Neural progenitor cell (in vitro differentiated cells): Measurements from ENCODE around the gene ACO2. TPM values are rescaled to one million over a fixed set of nuclear protein-coding genes. Genes with fewer than 3 reads are reported as not detected.

ENCODE experiments used
- DNase-seq: peaks from one replicate; pipeline ENCODE4 v3.0.0-alpha.2; 2016; ENCODE audit warnings: low spot score
- H2AFZ ChIP-seq: fragments of 200-600 bp; sonication (generic); replicated peaks from 2 replicates; pipeline ENCODE4 v1.6.1; 2016; ENCODE audit warnings: antibody characterized with exemption
- H3F3A ChIP-seq: fragments of 200-600 bp; sonication (generic); 2 replicates; pipeline ENCODE4 v1.6.1; 2016; ENCODE audit warnings: antibody characterized with exemption, low read depth
- H3K27ac ChIP-seq: fragments of 200-600 bp; sonication (generic); 2 replicates; pipeline ENCODE4 v1.5.1; 2016; ENCODE audit warnings: mild to moderate bottlenecking
- H3K27me3 ChIP-seq: fragments of 200-600 bp; sonication (generic); 2 replicates; pipeline ENCODE4 v1.6.1; 2016; ENCODE audit warnings: mild to moderate bottlenecking, moderate library complexity
- H3K36me3 ChIP-seq: fragments of 200-600 bp; sonication (generic); 2 replicates; pipeline ENCODE4 v1.5.1; 2016
- H3K4me1 ChIP-seq: fragments of 200-600 bp; sonication (generic); 2 replicates; pipeline ENCODE4 v1.6.1; 2016; ENCODE audit warnings: mixed run types
- H3K4me2 ChIP-seq: fragments of 200-600 bp; sonication (generic); 2 replicates; pipeline ENCODE4 v1.6.1; 2016
- H3K4me3 ChIP-seq: fragments of 200-600 bp; sonication (generic); 2 replicates; pipeline ENCODE4 v1.5.1; 2016
- H3K79me2 ChIP-seq: fragments of 200-600 bp; sonication (generic); 2 replicates; pipeline ENCODE4 v1.6.1; 2016; ENCODE audit warnings: low read depth
- H3K9ac ChIP-seq: fragments of 200-600 bp; sonication (generic); 2 replicates; pipeline ENCODE4 v1.6.1; 2016
- H3K9me3 ChIP-seq: fragments of 200-600 bp; sonication (generic); 2 replicates; pipeline ENCODE4 v1.5.1; 2016; ENCODE audit warnings: low read depth
- H4K20me1 ChIP-seq: fragments of 200-600 bp; sonication (generic); 2 replicates; pipeline ENCODE4 v1.6.1; 2016; ENCODE audit warnings: low read depth
- H3K27ac Mint-ChIP-seq: 3 replicates; pipeline ENCODE4 v1.8.0; 2021; ENCODE audit warnings: mixed read lengths
- H3K27me3 Mint-ChIP-seq: 2 replicates; pipeline ENCODE4 v1.8.0; 2022; ENCODE audit warnings: low read depth, mild to moderate bottlenecking, inconsistent platforms, moderate library complexity, mixed read lengths; ENCODE audit not compliant: insufficient read depth
- H3K36me3 Mint-ChIP-seq: 3 replicates; pipeline ENCODE4 v1.8.0; 2021; ENCODE audit warnings: mixed read lengths
- H3K4me1 Mint-ChIP-seq: 3 replicates; pipeline ENCODE4 v1.8.0; 2021; ENCODE audit warnings: mixed read lengths
- H3K4me3 Mint-ChIP-seq: 3 replicates; pipeline ENCODE4 v1.8.0; 2021; ENCODE audit warnings: mild to moderate bottlenecking, moderate library complexity, mixed read lengths
- H3K9me3 Mint-ChIP-seq: 3 replicates; pipeline ENCODE4 v1.8.0; 2020; ENCODE audit warnings: mixed read lengths
- EZH2 ChIP-seq: fragments of 200-600 bp; sonication (generic); IDR thresholded peaks from 2 replicates; pipeline ENCODE4 v1.6.1; 2017; ENCODE audit warnings: antibody characterized with exemption, mild to moderate bottlenecking, moderate library complexity
- EZH2phosphoT487 ChIP-seq: fragments of 200-600 bp; sonication (generic); IDR thresholded peaks from 2 replicates; pipeline ENCODE4 v1.6.1; 2017; ENCODE audit warnings: antibody characterized with exemption
- total RNA-seq: library from RNA; depleted of rRNA; stranded (reverse); fragments of >200 nt; gene quantifications from 2 replicates; pipeline ENCODE4 v1.2.3, GENCODE V29; 2015; ENCODE audit warnings: low replicate concordance
- TF ChIP-seq, protein P1 (sequence below): fragments of 200-600 bp; sonication (generic); IDR thresholded peaks from 2 replicates; pipeline ENCODE4 v1.5.1; 2017; ENCODE audit warnings: antibody characterized with exemption, mild to moderate bottlenecking

Gene ACO2
- total RNA-seq, 1 donor from 2014 or later = 36.6 TPM

DNA sequence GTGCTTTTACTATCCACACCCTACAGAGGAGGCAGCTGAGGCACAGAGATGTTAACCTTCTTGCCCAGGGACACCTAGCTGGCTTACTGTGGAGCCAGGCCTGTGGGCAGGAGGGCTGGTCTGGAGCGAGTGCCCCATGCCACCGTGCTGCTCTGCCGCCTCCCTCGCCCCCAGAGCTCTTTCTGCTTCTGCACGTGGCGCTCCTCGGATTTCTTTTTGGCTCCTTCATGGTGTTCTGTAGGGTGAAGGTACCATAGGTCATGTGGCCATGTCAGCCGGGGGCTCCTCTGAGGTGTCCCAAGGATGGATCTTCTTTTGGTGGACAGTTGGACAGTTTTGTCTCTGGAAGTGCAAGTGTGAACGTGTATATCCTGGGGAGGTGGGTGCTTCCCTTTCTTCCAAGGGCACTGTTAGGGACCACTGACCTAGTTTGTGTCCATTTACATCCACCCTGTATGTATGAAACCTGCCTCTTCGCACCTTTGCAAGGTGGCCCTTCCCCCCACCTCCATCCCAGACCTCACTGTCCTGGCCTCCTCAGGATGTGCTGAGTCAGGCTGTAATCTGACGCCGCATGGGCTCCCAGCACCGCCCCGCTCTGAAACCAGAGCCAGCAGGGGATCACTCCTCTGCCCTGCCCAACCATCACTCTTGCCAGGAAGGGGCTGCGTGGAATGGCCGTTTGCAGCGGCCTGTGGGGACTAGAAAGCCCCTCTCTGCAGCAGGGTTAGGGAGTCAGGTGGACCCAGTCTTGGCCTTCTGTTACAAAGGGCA is 43.7 kb downstream of the ACO2 start:
- peaks cover 15% of the 10 kb centered on the region for H3K4me1 ChIP-seq
- TF ChIP-seq, protein P1, sequence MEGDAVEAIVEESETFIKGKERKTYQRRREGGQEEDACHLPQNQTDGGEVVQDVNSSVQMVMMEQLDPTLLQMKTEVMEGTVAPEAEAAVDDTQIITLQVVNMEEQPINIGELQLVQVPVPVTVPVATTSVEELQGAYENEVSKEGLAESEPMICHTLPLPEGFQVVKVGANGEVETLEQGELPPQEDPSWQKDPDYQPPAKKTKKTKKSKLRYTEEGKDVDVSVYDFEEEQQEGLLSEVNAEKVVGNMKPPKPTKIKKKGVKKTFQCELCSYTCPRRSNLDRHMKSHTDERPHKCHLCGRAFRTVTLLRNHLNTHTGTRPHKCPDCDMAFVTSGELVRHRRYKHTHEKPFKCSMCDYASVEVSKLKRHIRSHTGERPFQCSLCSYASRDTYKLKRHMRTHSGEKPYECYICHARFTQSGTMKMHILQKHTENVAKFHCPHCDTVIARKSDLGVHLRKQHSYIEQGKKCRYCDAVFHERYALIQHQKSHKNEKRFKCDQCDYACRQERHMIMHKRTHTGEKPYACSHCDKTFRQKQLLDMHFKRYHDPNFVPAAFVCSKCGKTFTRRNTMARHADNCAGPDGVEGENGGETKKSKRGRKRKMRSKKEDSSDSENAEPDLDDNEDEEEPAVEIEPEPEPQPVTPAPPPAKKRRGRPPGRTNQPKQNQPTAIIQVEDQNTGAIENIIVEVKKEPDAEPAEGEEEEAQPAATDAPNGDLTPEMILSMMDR = no peak
- no peak for TF ChIP-seq EZH2
- TF ChIP-seq EZH2phosphoT487 = no peak
- no peaks in the 10 kb centered on the region for H4K20me1 ChIP-seq
- no peaks in the 10 kb centered on the region for H3K79me2 ChIP-seq
- H3K4me3 ChIP-seq = no peak overlapping the region
- H3K9me3 Mint-ChIP-seq = no peaks in the 10 kb centered on the region
- H3K36me3 ChIP-seq = no peaks in the 10 kb centered on the region
- peaks cover 19% of the 10 kb centered on the region for H3K4me1 Mint-ChIP-seq
- DNase-seq = peak; percentile 86
- H3F3A ChIP-seq = peaks cover 4% of the 10 kb centered on the region
- H3K27me3 Mint-ChIP-seq = no peaks in the 10 kb centered on the region
- H3K4me3 Mint-ChIP-seq = no peak overlapping the region
- peak overlapping the region; percentile 93 for H3K27ac Mint-ChIP-seq
- H3K9me3 ChIP-seq = no peaks in the 10 kb centered on the region
- H3K27me3 ChIP-seq = no peaks in the 10 kb centered on the region
- H3K27ac ChIP-seq = no peak overlapping the region
- H3K4me2 ChIP-seq = peak overlapping the region; percentile 53
- no peak overlapping the region for H2AFZ ChIP-seq
- peaks cover 7% of the 10 kb centered on the region for H3K36me3 Mint-ChIP-seq
- H3K9ac ChIP-seq = no peak overlapping the region

DNA sequence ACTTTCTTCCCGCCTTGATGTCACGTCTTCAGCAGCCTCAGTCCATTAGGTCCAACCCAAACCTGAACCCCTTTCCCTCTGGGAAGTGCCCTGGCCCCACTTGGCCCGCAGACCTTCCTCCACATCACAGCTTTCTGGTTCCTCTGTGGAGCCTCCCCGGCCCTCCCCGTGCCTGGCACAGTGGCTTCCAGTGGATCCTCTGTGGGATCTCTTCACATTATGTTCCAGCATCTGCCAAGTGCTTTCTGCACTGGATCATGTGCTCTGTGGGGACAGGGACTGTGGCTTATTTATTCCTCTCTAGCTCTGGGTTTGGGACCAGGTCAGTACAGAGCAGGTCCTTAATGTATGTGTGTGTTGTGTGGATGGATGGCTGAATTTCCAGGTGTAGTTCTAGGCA is 44.5 kb downstream of the ACO2 start:
- H3K9me3 ChIP-seq = no peaks in the 10 kb centered on the region
- H3K27ac ChIP-seq = no peak overlapping the region
- H4K20me1 ChIP-seq = no peaks in the 10 kb centered on the region
- no peaks in the 10 kb centered on the region for H3K79me2 ChIP-seq
- H3K4me1 ChIP-seq = peaks cover 15% of the 10 kb centered on the region
- no peak for DNase-seq
- H3K36me3 Mint-ChIP-seq = peaks cover 7% of the 10 kb centered on the region
- H3K9ac ChIP-seq = no peak overlapping the region
- no peaks in the 10 kb centered on the region for H3K36me3 ChIP-seq
- H3K4me3 Mint-ChIP-seq = no peak overlapping the region
- H3K4me2 ChIP-seq = peak overlapping the region; percentile 53
- H3K4me1 Mint-ChIP-seq = peaks cover 19% of the 10 kb centered on the region
- H2AFZ ChIP-seq = no peak overlapping the region
- no peaks in the 10 kb centered on the region for H3K9me3 Mint-ChIP-seq
- H3K4me3 ChIP-seq = no peak overlapping the region
- H3K27me3 Mint-ChIP-seq = peaks cover 4% of the 10 kb centered on the region
- peak overlapping the region; percentile 93 for H3K27ac Mint-ChIP-seq
- peaks cover 4% of the 10 kb centered on the region for H3F3A ChIP-seq
- no peaks in the 10 kb centered on the region for H3K27me3 ChIP-seq
- TF ChIP-seq, protein P1 = no peak
- TF ChIP-seq EZH2phosphoT487 (no peak), EZH2 (no peak)

DNA sequence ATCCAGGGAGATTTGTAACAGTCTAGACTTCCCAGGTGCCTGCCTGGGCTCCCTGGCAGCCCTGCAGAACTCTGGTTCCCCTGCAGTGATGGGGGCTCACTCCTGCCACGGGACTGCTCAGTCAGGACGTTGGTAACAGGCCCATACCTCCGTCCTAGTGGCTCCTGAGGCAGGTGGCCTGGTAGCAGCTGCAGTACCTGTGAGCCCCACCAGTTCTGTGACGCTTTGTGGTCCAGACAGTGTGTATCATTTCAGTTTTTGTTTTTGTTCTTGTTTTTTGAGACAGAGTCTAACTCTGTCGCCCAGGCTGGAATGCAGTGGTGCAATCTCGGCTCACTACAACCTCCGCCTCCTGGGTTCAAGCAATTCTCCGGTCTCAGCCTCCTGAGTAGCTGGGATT is 47.5 kb downstream of the ACO2 start:
- Histone ChIP-seq H3K27ac (no peak overlapping the region), H3K79me2 (no peaks in the 10 kb centered on the region), H3K36me3 (no peaks in the 10 kb centered on the region), H3K4me1 (peaks cover 15% of the 10 kb centered on the region), H3K4me2 (no peak overlapping the region), H4K20me1 (no peaks in the 10 kb centered on the region), H3K9me3 (no peaks in the 10 kb centered on the region), H3K4me3 (no peak overlapping the region), H3K9ac (no peak overlapping the region), H3F3A (peaks cover 4% of the 10 kb centered on the region), H2AFZ (no peak overlapping the region), H3K27me3 (no peaks in the 10 kb centered on the region)
- H3K4me3 Mint-ChIP-seq = no peak overlapping the region
- H3K27me3 Mint-ChIP-seq = peaks cover 4% of the 10 kb centered on the region
- H3K27ac Mint-ChIP-seq = no peak overlapping the region
- peaks cover 19% of the 10 kb centered on the region for H3K4me1 Mint-ChIP-seq
- peaks cover 7% of the 10 kb centered on the region for H3K36me3 Mint-ChIP-seq
- no peak for TF ChIP-seq EZH2phosphoT487
- no peak for TF ChIP-seq EZH2
- TF ChIP-seq, protein P1 = no peak
- no peak for DNase-seq
- H3K9me3 Mint-ChIP-seq = no peaks in the 10 kb centered on the region
